ENCODE data around the gene LEFTY2.

GRCh38 chr1:225918280-225918679, 22.7 kb downstream of the LEFTY2 start:
- TF ChIP-seq CTCF (conservative IDR thresholded peaks at IDR 0.05) (no peak), ZFX (IDR thresholded peaks at IDR 0.05) (no peak)

Data from C4-2B (cell line).